CD14-positive monocyte (primary cell): Measurements from ENCODE around the gene GRIN1. TPM values are rescaled to one million over a fixed set of nuclear protein-coding genes. Genes with fewer than 3 reads are reported as not detected.

Source experiments
- DNase-seq, 3 donors: peaks; one replicate each; pipeline ENCODE4 v3.0.0-alpha.2; 2011 to 2022
- H2AFZ ChIP-seq: 2 replicates; pipeline ENCODE4 v1.6.0; 2012; ENCODE audit warnings: mild to moderate bottlenecking, low read depth, low read length, inconsistent platforms; ENCODE audit not compliant: insufficient read depth, poor library complexity, severe bottlenecking
- H3K27ac ChIP-seq, 2 donors: 1 replicate in 1 of 2; 2 replicates in 1 of 2; pipeline ENCODE4 v1.5.1; 2012 to 2013; ENCODE audit warnings: low read length in 2 of 2, control low read depth in 1 of 2, inconsistent platforms in 1 of 2, low read depth in 1 of 2, mild to moderate bottlenecking in 1 of 2
- H3K27me3 ChIP-seq, 2 donors: one replicate each; pipeline versions ENCODE4 v1.6.0 to v1.6.1; 2011 to 2013; ENCODE audit warnings: low read length in 2 of 2; ENCODE audit not compliant: control insufficient read depth in 2 of 2, insufficient read depth in 2 of 2
- H3K36me3 ChIP-seq, 2 donors: replicated peaks in 1 of 2; 1 replicate in 1 of 2; 2 replicates in 1 of 2; pipeline versions ENCODE4 v1.5.1 to v1.6.1; 2012 to 2013; ENCODE audit warnings: low read length in 2 of 2, control low read depth in 1 of 2, inconsistent platforms in 1 of 2, mild to moderate bottlenecking in 1 of 2; ENCODE audit not compliant: insufficient read depth in 2 of 2, control insufficient read depth in 1 of 2
- H3K4me1 ChIP-seq, 2 donors: 1 replicate in 1 of 2; 2 replicates in 1 of 2; pipeline versions ENCODE4 v1.5.1 to v1.6.1; 2012 to 2013; ENCODE audit warnings: low read length in 2 of 2, control low read depth in 1 of 2, inconsistent platforms in 1 of 2, mild to moderate bottlenecking in 1 of 2, moderate library complexity in 1 of 2; ENCODE audit not compliant: insufficient read depth in 2 of 2, control insufficient read depth in 1 of 2
- H3K4me2 ChIP-seq: replicated peaks from 2 replicates; pipeline ENCODE3; 2012; ENCODE audit warnings: low read length, moderate library complexity, mild to moderate bottlenecking; ENCODE audit not compliant: poor library complexity, severe bottlenecking; ENCODE audit errors: extremely low read depth
- H3K4me3 ChIP-seq, 3 experiments: fragments of 200-600 bp in 1 of 3; sonication (generic) in 1 of 3; replicated peaks in 1 of 3; 1 replicate in 2 of 3; 2 replicates in 1 of 3; pipeline ENCODE4 v1.5.1; 2011 to 2013; ENCODE audit warnings: low read length in 3 of 3, mild to moderate bottlenecking in 3 of 3, control low read depth in 2 of 3, low read depth in 2 of 3, inconsistent platforms in 1 of 3, moderate library complexity in 1 of 3
- H3K79me2 ChIP-seq: 2 replicates; pipeline ENCODE4 v1.6.0; 2012; ENCODE audit warnings: mild to moderate bottlenecking, control low read depth, inconsistent platforms, low read length, moderate library complexity; ENCODE audit not compliant: insufficient read depth
- H3K9ac ChIP-seq: 2 replicates; pipeline ENCODE4 v1.6.0; 2017; ENCODE audit warnings: low read length, mild to moderate bottlenecking; ENCODE audit not compliant: insufficient read depth, poor library complexity, severe bottlenecking
- H3K9me3 ChIP-seq, 2 donors: replicated peaks in 1 of 2; 1 replicate in 1 of 2; 2 replicates in 1 of 2; pipeline versions ENCODE4 v1.5.1 to v1.6.1; 2012 to 2013; ENCODE audit warnings: low read length in 2 of 2, control low read depth in 1 of 2; ENCODE audit not compliant: control insufficient read depth in 1 of 2, insufficient read depth in 1 of 2
- H4K20me1 ChIP-seq: 2 replicates; pipeline ENCODE4 v1.6.0; 2012; ENCODE audit warnings: mild to moderate bottlenecking, low read length, control low read depth, moderate library complexity; ENCODE audit not compliant: insufficient read depth
- H3K27ac Mint-ChIP-seq, 7 donors: one replicate each; pipeline ENCODE4 v1.8.0; 2020; ENCODE audit warnings: mild to moderate bottlenecking in 7 of 7, mixed read lengths in 7 of 7, moderate library complexity in 6 of 7, inconsistent platforms in 2 of 7
- H3K27me3 Mint-ChIP-seq, 3 donors: one replicate each; pipeline ENCODE4 v1.8.0; 2021 to 2022; ENCODE audit warnings: low read depth in 3 of 3, mild to moderate bottlenecking in 3 of 3, mixed read lengths in 3 of 3, moderate library complexity in 3 of 3, inconsistent platforms in 1 of 3
- H3K36me3 Mint-ChIP-seq, 2 donors: one replicate each; pipeline ENCODE4 v1.8.0; 2020; ENCODE audit warnings: mixed read lengths in 2 of 2, inconsistent platforms in 1 of 2, mild to moderate bottlenecking in 1 of 2
- H3K4me1 Mint-ChIP-seq: one replicate; pipeline ENCODE4 v1.8.0; 2020; ENCODE audit warnings: mild to moderate bottlenecking, mixed read lengths
- H3K4me3 Mint-ChIP-seq, 2 donors: one replicate each; pipeline ENCODE4 v1.8.0; 2020; ENCODE audit warnings: mild to moderate bottlenecking in 2 of 2, mixed read lengths in 2 of 2, moderate library complexity in 1 of 2
- H3K9me3 Mint-ChIP-seq, 7 donors: one replicate each; pipeline ENCODE4 v1.8.0; 2020 to 2022; ENCODE audit warnings: mixed read lengths in 7 of 7, mild to moderate bottlenecking in 6 of 7, moderate library complexity in 6 of 7, inconsistent platforms in 2 of 7
- WGBS: methylation state at CpG from one replicate; pipeline ENCODE4 v1.1.5; 2013; ENCODE audit warnings: missing lambda C conversion rate; ENCODE audit not compliant: insufficient coverage; 5-methylcytosine and 5-hydroxymethylcytosine counted together
- intact Hi-C, 2 donors: fragments of 100-400 bp; cut with micrococcal nuclease; formaldehyde crosslinking; loops; one replicate each; pipeline versions ENCODE4 v1.15.0 to v1.15.1; 2023
- polyA plus RNA-seq, 3 donors: library from polyadenylated mRNA; depleted of rRNA in 1 of 3; unstranded in 2 of 3; stranded (reverse) in 1 of 3; fragments of 300-500 nt in 2 of 3; fragments of >200 nt in 1 of 3; fragmentation: Illumina TruSeq in 2 of 3; gene quantifications; 1 replicate in 2 of 3; 2 replicates in 1 of 3; pipeline ENCODE4 v1.2.3, GENCODE V29; 2012 to 2021
- TF ChIP-seq, protein P1 (sequence below): fragments of 200-600 bp; IDR thresholded peaks from one replicate; pipeline ENCODE4 v1.8.0; 2022; ENCODE audit warnings: antibody characterized with exemption, mild to moderate bottlenecking

The GRIN1 gene
- polyA plus RNA-seq, 3 donors = not detected

DNA sequence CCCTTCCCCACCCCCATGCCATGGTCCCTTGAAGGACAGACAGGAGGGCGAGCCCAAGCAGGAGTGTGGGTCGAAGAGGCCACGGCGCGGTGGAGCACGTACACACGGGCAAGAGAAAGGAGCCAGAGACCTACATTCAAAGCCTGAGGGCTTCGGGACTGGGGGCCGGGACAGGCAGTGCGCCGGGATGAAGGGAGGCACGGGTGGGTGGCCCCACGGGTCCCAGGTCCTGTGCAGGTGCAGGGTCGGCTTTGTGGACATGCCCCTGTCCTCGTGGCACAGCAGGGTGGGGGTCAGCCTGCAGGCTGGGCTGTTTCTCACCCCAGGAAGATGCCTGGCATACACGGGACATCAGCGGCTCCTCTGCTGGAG lies 21.1 kb downstream of the GRIN1 start:
- no peak for DNase-seq
- TF ChIP-seq, protein P1, sequence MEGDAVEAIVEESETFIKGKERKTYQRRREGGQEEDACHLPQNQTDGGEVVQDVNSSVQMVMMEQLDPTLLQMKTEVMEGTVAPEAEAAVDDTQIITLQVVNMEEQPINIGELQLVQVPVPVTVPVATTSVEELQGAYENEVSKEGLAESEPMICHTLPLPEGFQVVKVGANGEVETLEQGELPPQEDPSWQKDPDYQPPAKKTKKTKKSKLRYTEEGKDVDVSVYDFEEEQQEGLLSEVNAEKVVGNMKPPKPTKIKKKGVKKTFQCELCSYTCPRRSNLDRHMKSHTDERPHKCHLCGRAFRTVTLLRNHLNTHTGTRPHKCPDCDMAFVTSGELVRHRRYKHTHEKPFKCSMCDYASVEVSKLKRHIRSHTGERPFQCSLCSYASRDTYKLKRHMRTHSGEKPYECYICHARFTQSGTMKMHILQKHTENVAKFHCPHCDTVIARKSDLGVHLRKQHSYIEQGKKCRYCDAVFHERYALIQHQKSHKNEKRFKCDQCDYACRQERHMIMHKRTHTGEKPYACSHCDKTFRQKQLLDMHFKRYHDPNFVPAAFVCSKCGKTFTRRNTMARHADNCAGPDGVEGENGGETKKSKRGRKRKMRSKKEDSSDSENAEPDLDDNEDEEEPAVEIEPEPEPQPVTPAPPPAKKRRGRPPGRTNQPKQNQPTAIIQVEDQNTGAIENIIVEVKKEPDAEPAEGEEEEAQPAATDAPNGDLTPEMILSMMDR = no peak
- Histone ChIP-seq H3K4me3 (no peak overlapping the region), H3K4me1 (peaks cover 7 to 19% of the 10 kb centered on the region in 2 donors), H3K9me3 (peaks cover 6 to 17% of the 10 kb centered on the region in 2 donors), H3K27me3 (peaks cover 14 to 96% of the 10 kb centered on the region in 2 donors), H4K20me1 (no peaks in the 10 kb centered on the region), H3K79me2 (no peaks in the 10 kb centered on the region), H3K4me2 (no peak overlapping the region), H3K36me3 (no peaks in the 10 kb centered on the region), H3K9ac (no peak overlapping the region), H2AFZ (no peak overlapping the region), H3K27ac (no peak overlapping the region)
- no peaks in the 10 kb centered on the region for H3K36me3 Mint-ChIP-seq
- H3K4me3 Mint-ChIP-seq = peak overlapping the region in 1 of 2 donors; percentile 69
- H3K27me3 Mint-ChIP-seq = peaks cover 73 to 98% (median 89%) of the 10 kb centered on the region in 3 donors
- WGBS = 79% methylated on average over 14 of the region's 17 CpGs
- H3K4me1 Mint-ChIP-seq = peaks cover 9% of the 10 kb centered on the region
- intact Hi-C loops = no loop called here
- no peak overlapping the region for H3K27ac Mint-ChIP-seq
- peaks cover 0 to 25% (median 8%) of the 10 kb centered on the region in 7 donors for H3K9me3 Mint-ChIP-seq

DNA sequence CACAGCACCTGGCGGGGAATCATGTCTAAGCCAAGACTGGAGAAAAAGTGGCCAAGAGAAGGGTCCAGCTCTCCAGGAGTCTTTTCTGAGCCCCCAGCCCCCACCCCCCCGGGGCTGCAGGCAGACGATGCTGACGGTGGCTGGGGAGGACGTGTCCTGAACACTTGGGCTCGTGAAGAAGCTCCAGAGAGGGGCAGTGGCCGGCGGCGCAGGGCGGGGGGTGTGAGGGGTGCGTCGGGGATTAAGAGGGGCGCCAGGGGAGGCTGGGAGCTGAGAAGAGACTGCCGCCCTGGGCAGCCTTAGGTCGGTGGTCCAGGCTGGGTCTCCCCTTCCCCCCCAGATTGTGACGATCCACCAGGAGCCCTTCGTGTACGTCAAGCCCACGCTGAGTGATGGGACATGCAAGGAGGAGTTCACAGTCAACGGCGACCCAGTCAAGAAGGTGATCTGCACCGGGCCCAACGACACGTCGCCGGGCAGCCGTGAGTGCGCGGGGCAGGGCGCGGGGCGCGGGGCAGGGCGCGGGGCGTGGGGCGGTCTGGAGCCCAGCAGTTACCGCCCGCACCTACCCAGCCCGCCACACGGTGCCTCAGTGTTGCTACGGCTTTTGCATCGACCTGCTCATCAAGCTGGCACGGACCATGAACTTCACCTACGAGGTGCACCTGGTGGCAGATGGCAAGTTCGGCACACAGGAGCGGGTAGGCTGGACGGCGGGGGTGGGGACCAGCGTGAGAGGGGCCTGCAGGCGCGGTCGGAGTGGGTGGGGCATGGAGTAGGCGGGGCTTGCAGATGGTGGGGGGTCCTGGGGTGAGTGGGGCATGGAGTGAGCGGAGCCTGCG lies 22.0 kb downstream of the GRIN1 start:
- Histone ChIP-seq H3K9ac (no peak overlapping the region), H3K4me3 (no peak overlapping the region), H3K79me2 (no peaks in the 10 kb centered on the region), H3K27me3 (peaks cover 13 to 96% of the 10 kb centered on the region in 2 donors), H3K9me3 (peaks cover 6 to 17% of the 10 kb centered on the region in 2 donors), H3K4me2 (no peak overlapping the region), H2AFZ (no peak overlapping the region), H3K36me3 (no peaks in the 10 kb centered on the region), H4K20me1 (no peaks in the 10 kb centered on the region), H3K27ac (no peak overlapping the region), H3K4me1 (peaks cover 7 to 19% of the 10 kb centered on the region in 2 donors)
- Mint-ChIP-seq H3K36me3 (no peaks in the 10 kb centered on the region), H3K27ac (no peak overlapping the region), H3K4me1 (peaks cover 9% of the 10 kb centered on the region), H3K9me3 (peaks cover 0 to 25% (median 8%) of the 10 kb centered on the region in 7 donors), H3K4me3 (peak overlapping the region in 1 of 2 donors; percentile 69), H3K27me3 (peaks cover 75 to 98% (median 89%) of the 10 kb centered on the region in 3 donors)
- no peak for DNase-seq
- intact Hi-C loops = no loop called here
- TF ChIP-seq, protein P1 = no peak
- 39% methylated on average over 53 of the region's 56 CpGs for WGBS
